BLaER1 (cell line): ENCODE measurements around the gene TAF1C.

ENCODE experiments used
- H3K27ac ChIP-seq: shearing (Covaris generic); formaldehyde crosslinking; 2 replicates; pipeline ENCODE4 v1.8.1; 2022
- H3K27me3 ChIP-seq: shearing (Covaris generic); formaldehyde crosslinking; 2 replicates; pipeline ENCODE4 v1.8.1; 2022
- H3K36me3 ChIP-seq: shearing (Covaris generic); formaldehyde crosslinking; 2 replicates; pipeline ENCODE4 v1.8.1; 2022
- H3K4me1 ChIP-seq: shearing (Covaris generic); formaldehyde crosslinking; 2 replicates; pipeline ENCODE4 v1.8.1; 2022
- H3K4me2 ChIP-seq: shearing (Covaris generic); formaldehyde crosslinking; 2 replicates; pipeline ENCODE4 v1.8.1; 2022
- H3K4me3 ChIP-seq: shearing (Covaris generic); formaldehyde crosslinking; 2 replicates; pipeline ENCODE4 v1.8.1; 2022
- H3K9ac ChIP-seq: shearing (Covaris generic); formaldehyde crosslinking; 2 replicates; pipeline ENCODE4 v1.8.1; 2022
- H3K9me3 ChIP-seq: shearing (Covaris generic); formaldehyde crosslinking; 2 replicates; pipeline ENCODE4 v1.8.1; 2022
- H4K20me1 ChIP-seq: shearing (Covaris generic); formaldehyde crosslinking; 2 replicates; pipeline ENCODE4 v1.8.1; 2022
- Cebpa-rat ChIP-seq: shearing (Covaris generic); IDR thresholded peaks from 2 replicates; pipeline ENCODE4 v1.8.1; 2022

TAF1C gene

GRCh38 chr16:84197466-84198128 is 10.7 kb upstream of the TAF1C start:
- Histone ChIP-seq H3K9me3 (no peaks in the 10 kb centered on the region), H3K9ac (no peak overlapping the region), H3K4me2 (no peak overlapping the region), H3K36me3 (no peaks in the 10 kb centered on the region), H3K27me3 (no peaks in the 10 kb centered on the region), H3K4me1 (peaks cover 72% of the 10 kb centered on the region), H4K20me1 (no peaks in the 10 kb centered on the region), H3K27ac (peak overlapping the region; percentile 35; the same call in 1 of the 2 replicates), H3K4me3 (no peak overlapping the region)
- TF ChIP-seq Cebpa-rat: no peak

- Histone ChIP-seq H4K20me1 (no peaks in the 10 kb centered on the region), H3K9ac (peak overlapping the region; percentile 24; the same call in 1 of the 2 replicates), H3K36me3 (no peaks in the 10 kb centered on the region), H3K9me3 (no peaks in the 10 kb centered on the region), H3K27me3 (no peaks in the 10 kb centered on the region), H3K4me3 (no peak overlapping the region), H3K27ac (peak overlapping the region; percentile 35; the same call in 1 of the 2 replicates), H3K4me2 (peak overlapping the region; percentile 95), H3K4me1 (peaks cover 72% of the 10 kb centered on the region)
- no peak for TF ChIP-seq Cebpa-rat
Observed at GRCh38 chr16:84196727-84197394, 10.0 kb upstream of the TAF1C start.

GRCh38 chr16:84196101-84196500 is 9.2 kb upstream of the TAF1C start:
- Histone ChIP-seq H3K4me1 (peaks cover 72% of the 10 kb centered on the region), H3K36me3 (no peaks in the 10 kb centered on the region), H3K27ac (peak overlapping the region; percentile 70; the same call in 1 of the 2 replicates), H3K9ac (0 out of 2 replicates have a peak overlapping the region, but pooled peaks have one; percentile 24), H3K27me3 (no peaks in the 10 kb centered on the region), H3K4me3 (no peak overlapping the region), H3K9me3 (no peaks in the 10 kb centered on the region), H3K4me2 (peak overlapping the region; percentile 95), H4K20me1 (no peaks in the 10 kb centered on the region)
- no peak for TF ChIP-seq Cebpa-rat

- no peaks in the 10 kb centered on the region for H4K20me1 ChIP-seq
- no peak for TF ChIP-seq Cebpa-rat
- H3K27me3 ChIP-seq: no peaks in the 10 kb centered on the region
- H3K4me2 ChIP-seq: peak overlapping the region; percentile 95
- peaks cover 72% of the 10 kb centered on the region for H3K4me1 ChIP-seq
- peak overlapping the region; percentile 52 for H3K4me3 ChIP-seq
- no peaks in the 10 kb centered on the region for H3K9me3 ChIP-seq
- no peaks in the 10 kb centered on the region for H3K36me3 ChIP-seq
- H3K9ac ChIP-seq: peak overlapping the region; percentile 55
- H3K27ac ChIP-seq: peak overlapping the region; percentile 70
Observed at GRCh38 chr16:84195201-84196093, 8.6 kb upstream of the TAF1C start.

GRCh38 chr16:84194470-84195200 is 7.8 kb upstream of the TAF1C start:
- Histone ChIP-seq H3K9ac (peak overlapping the region; percentile 55), H3K9me3 (no peaks in the 10 kb centered on the region), H3K4me2 (peak overlapping the region; percentile 95), H4K20me1 (no peaks in the 10 kb centered on the region), H3K36me3 (no peaks in the 10 kb centered on the region), H3K4me3 (peak overlapping the region; percentile 52), H3K27ac (peak overlapping the region; percentile 70), H3K4me1 (peaks cover 65% of the 10 kb centered on the region), H3K27me3 (no peaks in the 10 kb centered on the region)
- TF ChIP-seq Cebpa-rat: no peak

GRCh38 chr16:84194018-84194417 is 7.2 kb upstream of the TAF1C start:
- peak overlapping the region; percentile 95 for H3K4me2 ChIP-seq
- peak overlapping the region; percentile 52 for H3K4me3 ChIP-seq
- H3K4me1 ChIP-seq: peaks cover 59% of the 10 kb centered on the region
- H3K36me3 ChIP-seq: no peaks in the 10 kb centered on the region
- H4K20me1 ChIP-seq: no peaks in the 10 kb centered on the region
- no peak for TF ChIP-seq Cebpa-rat
- H3K9ac ChIP-seq: 0 out of 2 replicates have a peak overlapping the region, but pooled peaks have one; percentile 55
- H3K27ac ChIP-seq: peak overlapping the region; percentile 70
- H3K9me3 ChIP-seq: no peaks in the 10 kb centered on the region
- H3K27me3 ChIP-seq: no peaks in the 10 kb centered on the region

GRCh38 chr16:84193480-84193879 is 6.6 kb upstream of the TAF1C start:
- TF ChIP-seq Cebpa-rat: no peak
- Histone ChIP-seq H3K27ac (peak overlapping the region; percentile 70), H3K9me3 (no peaks in the 10 kb centered on the region), H3K4me3 (no peak overlapping the region), H3K27me3 (no peaks in the 10 kb centered on the region), H3K36me3 (no peaks in the 10 kb centered on the region), H3K9ac (0 out of 2 replicates have a peak overlapping the region, but pooled peaks have one; percentile 55), H3K4me2 (peak overlapping the region; percentile 95), H4K20me1 (no peaks in the 10 kb centered on the region), H3K4me1 (peaks cover 53% of the 10 kb centered on the region)

- Histone ChIP-seq H3K27ac (no peak overlapping the region), H3K4me3 (no peak overlapping the region), H3K4me1 (peaks cover 37% of the 10 kb centered on the region), H4K20me1 (no peaks in the 10 kb centered on the region), H3K4me2 (no peak overlapping the region), H3K27me3 (no peaks in the 10 kb centered on the region), H3K9ac (no peak overlapping the region), H3K9me3 (no peaks in the 10 kb centered on the region), H3K36me3 (no peaks in the 10 kb centered on the region)
- no peak for TF ChIP-seq Cebpa-rat
Observed at GRCh38 chr16:84191466-84191865, 4.6 kb upstream of the TAF1C start.
